HCT116 (cell line): ENCODE measurements around the gene USP10.

Source experiments
- CTCF ChIP-seq, 3 experiments: fragments of 200-600 bp in 1 of 3; sonication (generic) in 1 of 3; IDR thresholded peaks in 2 of 3; conservative IDR thresholded peaks in 1 of 3; 2 replicates each; pipeline ENCODE4 v1.5.1; 2012 to 2017; ENCODE audit warnings: low read depth in 2 of 3, low read length in 2 of 3, antibody characterized with exemption in 1 of 3, borderline replicate concordance in 1 of 3, control low read depth in 1 of 3, mild to moderate bottlenecking in 1 of 3, mixed read lengths in 1 of 3, mixed run types in 1 of 3, moderate library complexity in 1 of 3; ENCODE audit not compliant: insufficient read depth in 1 of 3
- REST ChIP-seq: IDR thresholded peaks from 2 replicates; pipeline ENCODE4 v1.6.1; 2012; ENCODE audit warnings: low read depth

DNA sequence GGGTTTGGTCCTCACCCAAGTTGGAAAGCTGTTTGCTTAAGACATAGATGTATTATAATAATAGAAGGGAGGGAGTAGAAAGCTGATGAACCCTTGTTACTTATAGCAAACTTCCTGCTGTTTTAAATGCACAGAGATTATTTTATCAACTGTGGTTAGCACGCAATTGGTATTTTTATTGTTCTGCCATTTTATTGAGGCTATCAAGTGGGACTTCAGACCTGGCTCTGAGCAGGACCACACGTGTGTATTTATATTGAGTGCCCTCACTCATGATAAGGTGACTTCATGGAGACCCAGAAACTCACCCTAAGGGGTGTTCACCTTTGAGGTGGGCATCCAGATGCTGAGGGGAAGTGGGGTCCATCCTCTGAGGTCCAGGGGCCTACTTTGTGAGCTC, 34.4 kb upstream of the USP10 start:
- TF ChIP-seq CTCF (IDR thresholded peaks at IDR 0.05 in 2 of 3, conservative IDR thresholded peaks at IDR 0.05 in 1 of 3; ENCODE audit: borderline replicate concordance in 1 of 3, insufficient read depth in 1 of 3, low read depth in 2 of 3, low read length in 2 of 3) (no peak), REST (no peak)
